HL-60 (cell line): ENCODE measurements around the gene SMAD7.

Source experiments
- DNase-seq, 2 experiments: peaks; one replicate each; pipeline ENCODE4 v3.0.0-alpha.2; 2010 to 2020; ENCODE audit warnings: low read depth in 1 of 2, low spot score in 1 of 2
- H3K27ac ChIP-seq: fragments of 250-450 bp; sonication (Bioruptor Pico); replicated peaks from 2 replicates; pipeline ENCODE4 v1.5.1; 2020; ENCODE audit warnings: mild to moderate bottlenecking, moderate library complexity
- H3K27me3 ChIP-seq: fragments of 250-450 bp; sonication (Bioruptor Pico); 2 replicates; pipeline ENCODE4 v1.5.1; 2021; ENCODE audit warnings: mild to moderate bottlenecking, moderate library complexity; ENCODE audit not compliant: insufficient read depth, poor library complexity, severe bottlenecking
- H3K4me3 ChIP-seq: replicated peaks from 2 replicates; pipeline ENCODE4 v1.5.1; 2011; ENCODE audit warnings: mild to moderate bottlenecking, control low read depth, low read length; ENCODE audit not compliant: insufficient read depth
- CTCF ChIP-seq: IDR thresholded peaks from one replicate; pipeline ENCODE4 v1.5.1; 2011; ENCODE audit warnings: low read length, control low read depth, inconsistent platforms; ENCODE audit not compliant: insufficient read depth
- GABPA ChIP-seq: IDR thresholded peaks from 2 replicates; pipeline ENCODE4 v1.6.1; 2012; ENCODE audit warnings: low read depth
- POLR2AphosphoS5 ChIP-seq: IDR thresholded peaks from 2 replicates; pipeline ENCODE4 v1.6.1; 2012; ENCODE audit warnings: low read depth
- REST ChIP-seq: IDR thresholded peaks from 2 replicates; pipeline ENCODE4 v1.6.1; 2012; ENCODE audit warnings: low read depth; ENCODE audit not compliant: insufficient replicate concordance
- SPI1 ChIP-seq: IDR thresholded peaks from 2 replicates; pipeline ENCODE4 v1.6.1; 2012; ENCODE audit warnings: low read depth, mild to moderate bottlenecking, borderline replicate concordance

SMAD7 gene

GRCh38 chr18:48956356-48956755, 5.6 kb upstream of the SMAD7 start:
- DNase-seq: no peak
- no peak overlapping the region for H3K4me3 ChIP-seq
- TF ChIP-seq REST (no peak), POLR2AphosphoS5 (no peak), CTCF (no peak), GABPA (no peak), SPI1 (no peak)
- no peak overlapping the region for H3K27ac ChIP-seq
- no peaks in the 10 kb centered on the region for H3K27me3 ChIP-seq

GRCh38 chr18:48955830-48956261, 5.1 kb upstream of the SMAD7 start:
- DNase-seq: no peak
- TF ChIP-seq SPI1 (peak; percentile 43; the same call in 1 of the 2 replicates), CTCF (no peak)
- Histone ChIP-seq H3K4me3 (no peak overlapping the region), H3K27me3 (no peaks in the 10 kb centered on the region), H3K27ac (no peak overlapping the region)

GRCh38 chr18:48954886-48955819, 4.4 kb upstream of the SMAD7 start:
- Histone ChIP-seq H3K27me3 (no peaks in the 10 kb centered on the region), H3K27ac (no peak overlapping the region), H3K4me3 (no peak overlapping the region)
- no peak for DNase-seq
- TF ChIP-seq GABPA: no peak
- TF ChIP-seq REST: no peak
- no peak for TF ChIP-seq POLR2AphosphoS5
- no peak for TF ChIP-seq SPI1

- TF ChIP-seq POLR2AphosphoS5 (no peak), REST (no peak), CTCF (no peak), GABPA (no peak), SPI1 (no peak)
These were observed 2.4 kb upstream of the SMAD7 start for GRCh38 chr18:48953104-48953706.

More at GRCh38 chr18:48953104-48953706, 2.4 kb upstream of the SMAD7 start:
- Histone ChIP-seq H3K27me3 (no peaks in the 10 kb centered on the region), H3K27ac (peak overlapping the region; percentile 93), H3K4me3 (peak overlapping the region; percentile 65)
- DNase-seq: no peak
